Measurements from ENCODE around the gene C12orf56.
"Not testable (repeated sequence)": the region's sequence is repeated elsewhere in the genome, so short reads cannot be mapped to it uniquely, and the experiment has no call there.

C12orf56 gene

DNA sequence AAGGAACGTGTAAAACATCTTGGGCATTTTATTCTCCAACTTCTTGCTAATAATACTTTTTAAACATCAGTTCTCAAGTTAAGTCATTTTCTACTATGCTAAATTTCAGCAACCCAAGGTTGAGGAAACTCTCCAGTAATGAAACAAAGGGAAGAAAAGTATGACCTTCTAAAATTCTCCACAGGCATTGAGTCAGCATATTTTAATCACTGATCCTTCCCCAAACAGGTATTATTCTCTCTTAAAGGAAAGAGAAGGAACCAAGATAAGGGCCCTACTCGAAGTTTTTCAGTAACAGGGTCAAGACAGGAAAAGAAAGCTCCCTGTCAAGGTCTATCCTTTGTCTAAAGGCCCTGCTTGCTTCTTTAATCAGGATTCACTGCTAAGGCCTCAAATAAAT lies 171.4 kb downstream of the C12orf56 start:
- peaks cover 8% of the 10 kb centered on the region for H3K27me3 Mint-ChIP-seq (ENCODE audit: low read depth, poor library complexity)
- no peak overlapping the region for H3K4me3 Mint-ChIP-seq
- no peaks in the 10 kb centered on the region for H3K9me3 Mint-ChIP-seq
- H3K27ac Mint-ChIP-seq = no peak overlapping the region
- TF ChIP-seq, protein P1, sequence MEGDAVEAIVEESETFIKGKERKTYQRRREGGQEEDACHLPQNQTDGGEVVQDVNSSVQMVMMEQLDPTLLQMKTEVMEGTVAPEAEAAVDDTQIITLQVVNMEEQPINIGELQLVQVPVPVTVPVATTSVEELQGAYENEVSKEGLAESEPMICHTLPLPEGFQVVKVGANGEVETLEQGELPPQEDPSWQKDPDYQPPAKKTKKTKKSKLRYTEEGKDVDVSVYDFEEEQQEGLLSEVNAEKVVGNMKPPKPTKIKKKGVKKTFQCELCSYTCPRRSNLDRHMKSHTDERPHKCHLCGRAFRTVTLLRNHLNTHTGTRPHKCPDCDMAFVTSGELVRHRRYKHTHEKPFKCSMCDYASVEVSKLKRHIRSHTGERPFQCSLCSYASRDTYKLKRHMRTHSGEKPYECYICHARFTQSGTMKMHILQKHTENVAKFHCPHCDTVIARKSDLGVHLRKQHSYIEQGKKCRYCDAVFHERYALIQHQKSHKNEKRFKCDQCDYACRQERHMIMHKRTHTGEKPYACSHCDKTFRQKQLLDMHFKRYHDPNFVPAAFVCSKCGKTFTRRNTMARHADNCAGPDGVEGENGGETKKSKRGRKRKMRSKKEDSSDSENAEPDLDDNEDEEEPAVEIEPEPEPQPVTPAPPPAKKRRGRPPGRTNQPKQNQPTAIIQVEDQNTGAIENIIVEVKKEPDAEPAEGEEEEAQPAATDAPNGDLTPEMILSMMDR (IDR thresholded peaks at IDR 0.05) = no peak
- peaks cover 26% of the 10 kb centered on the region for H3K4me1 Mint-ChIP-seq
- DNase-seq = no peak
- no peaks in the 10 kb centered on the region for H3K36me3 Mint-ChIP-seq (ENCODE audit: low read depth)

DNA sequence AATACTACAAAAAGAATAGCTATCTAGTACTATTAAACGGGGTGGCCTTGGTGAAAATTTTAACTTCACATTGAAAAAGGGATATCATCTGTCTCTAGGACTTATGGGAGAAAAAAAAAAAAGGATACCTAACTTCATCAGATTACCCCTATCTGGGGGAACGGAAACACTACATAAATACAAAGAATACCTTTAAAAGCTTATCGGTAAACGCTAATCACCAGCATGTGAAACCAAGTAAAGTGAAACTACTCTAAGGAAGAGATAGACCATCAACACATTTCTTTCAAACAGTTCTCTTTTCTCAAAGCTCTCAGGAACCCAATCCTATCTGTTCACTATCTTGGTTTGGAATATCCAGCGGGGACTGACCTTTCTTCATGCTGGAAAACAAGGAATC lies 172.0 kb downstream of the C12orf56 start:
- Mint-ChIP-seq H3K36me3 (ENCODE audit: low read depth) (peaks cover 5% of the 10 kb centered on the region), H3K4me3 (no peak overlapping the region), H3K4me1 (peaks cover 32% of the 10 kb centered on the region), H3K9me3 (no peaks in the 10 kb centered on the region), H3K27ac (no peak overlapping the region), H3K27me3 (ENCODE audit: low read depth, poor library complexity) (peaks cover 7% of the 10 kb centered on the region)
- TF ChIP-seq, protein P1 (IDR thresholded peaks at IDR 0.05) = no peak
- no peak for DNase-seq

DNA sequence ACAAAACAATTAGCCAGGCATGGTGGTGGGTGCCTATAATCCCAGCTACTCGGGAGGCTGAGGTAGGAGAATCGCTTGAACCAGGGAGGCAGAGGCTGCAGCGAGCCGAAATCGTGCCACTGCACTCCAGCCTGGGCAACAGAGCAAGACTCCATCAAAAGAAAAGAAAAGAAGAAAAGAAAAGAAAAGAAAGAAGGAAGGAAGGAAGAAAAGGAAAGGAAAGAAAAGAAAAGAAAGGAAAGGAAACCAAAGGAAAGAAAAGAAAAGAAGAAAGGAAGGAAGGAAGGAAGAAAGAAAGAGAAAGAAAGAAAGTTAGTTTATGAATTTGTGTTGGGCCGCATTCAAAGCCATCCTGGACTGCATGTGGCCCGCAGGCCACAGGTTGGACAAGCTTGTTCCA lies 172.9 kb downstream of the C12orf56 start:
- H3K27me3 Mint-ChIP-seq (ENCODE audit: low read depth, poor library complexity); H3K4me3 Mint-ChIP-seq; H3K36me3 Mint-ChIP-seq (ENCODE audit: low read depth); DNase-seq; H3K27ac Mint-ChIP-seq; H3K9me3 Mint-ChIP-seq: not testable (repeated sequence)
- H3K4me1 Mint-ChIP-seq = peaks cover 33% of the 10 kb centered on the region

DNA sequence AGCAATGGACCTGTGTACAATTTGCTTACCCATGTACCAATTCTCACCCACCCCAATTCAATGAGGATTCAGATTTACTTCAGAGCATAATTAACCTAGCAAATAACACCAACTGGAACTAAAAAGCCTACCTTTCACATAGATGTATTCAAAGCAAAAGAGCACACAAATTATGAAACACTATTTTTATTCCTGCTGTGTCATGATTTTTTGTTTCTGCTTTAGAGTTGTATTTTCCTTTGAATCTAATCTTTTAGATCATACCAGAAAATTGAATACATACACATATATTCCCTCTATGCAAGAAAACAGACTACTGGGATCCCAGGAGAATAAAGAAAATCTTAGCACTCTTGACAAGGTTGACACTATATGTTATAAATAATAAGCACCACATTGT lies 174.3 kb downstream of the C12orf56 start:
- H3K27ac Mint-ChIP-seq = no peak overlapping the region
- H3K36me3 Mint-ChIP-seq (ENCODE audit: low read depth) = peaks cover 21% of the 10 kb centered on the region
- TF ChIP-seq, protein P1 (IDR thresholded peaks at IDR 0.05) = no peak
- H3K4me1 Mint-ChIP-seq = peaks cover 28% of the 10 kb centered on the region
- DNase-seq = no peak
- no peaks in the 10 kb centered on the region for H3K9me3 Mint-ChIP-seq
- H3K4me3 Mint-ChIP-seq = no peak overlapping the region
- peaks cover 3% of the 10 kb centered on the region for H3K27me3 Mint-ChIP-seq (ENCODE audit: low read depth, poor library complexity)

All from nephron progenitor cell (in vitro differentiated cells).